ENCODE results near the gene CIAO2B.
"Not testable (repeated sequence)": the region's sequence is repeated elsewhere in the genome, so short reads cannot be mapped to it uniquely, and the experiment has no call there.

CIAO2B gene

GRCh38 chr16:66936889-66937554 is 2.8 kb upstream of the CIAO2B start:
- no peak for DNase-seq

GRCh38 chr16:66936462-66936861 is 2.3 kb upstream of the CIAO2B start:
- no peak for DNase-seq

GRCh38 chr16:66935314-66936011 is 1.3 kb upstream of the CIAO2B start, which contains the start of gene CES2:
CES2 (plus strand) TSS chr16:66935516; CDS start chr16:66935636, 120 bp downstream.
- DNase-seq = no peak

GRCh38 chr16:66934839-66935313 is 674 bp upstream of the CIAO2B start:
- DNase-seq = not testable (repeated sequence)

GRCh38 chr16:66933776-66934137 is 445 bp downstream of the CIAO2B start:
- DNase-seq = no peak

GRCh38 chr16:66932076-66932475 is 2.1 kb downstream of the CIAO2B start:
- no peak for DNase-seq

- no peak for DNase-seq
Measured at GRCh38 chr16:66931665-66932064, 2.5 kb downstream of the CIAO2B start.

- DNase-seq = no peak
Measured at GRCh38 chr16:66930189-66930588, 4.0 kb downstream of the CIAO2B start.

GRCh38 chr16:66928702-66929388 is 5.4 kb downstream of the CIAO2B start:
- peak; percentile 73 for DNase-seq

GRCh38 chr16:66927918-66928649 is 6.1 kb downstream of the CIAO2B start:
- DNase-seq = no peak

GRCh38 chr16:66926961-66927436 is 7.2 kb downstream of the CIAO2B start:
- no peak for DNase-seq

GRCh38 chr16:66926171-66926947 is 7.8 kb downstream of the CIAO2B start:
- DNase-seq = no peak

- DNase-seq = no peak
Measured at GRCh38 chr16:66925322-66925840, 8.8 kb downstream of the CIAO2B start, which contains the start of gene RRAD. RRAD (minus strand) TSS chr16:66925535; CDS start chr16:66925179, 356 bp downstream.

- DNase-seq = peak; percentile 59
Measured at GRCh38 chr16:66924527-66925321, 9.5 kb downstream of the CIAO2B start.

- no peak for DNase-seq
Measured at GRCh38 chr16:66923866-66924265, 10.3 kb downstream of the CIAO2B start.

GRCh38 chr16:66923247-66923731 is 10.9 kb downstream of the CIAO2B start:
- DNase-seq = no peak

- DNase-seq = no peak
Measured at GRCh38 chr16:66921729-66922450, 12.3 kb downstream of the CIAO2B start.

GRCh38 chr16:66920924-66921680 is 13.1 kb downstream of the CIAO2B start:
- DNase-seq = no peak

GRCh38 chr16:66920299-66920590 is 14.0 kb downstream of the CIAO2B start:
- DNase-seq = no peak
